Measurements from ENCODE around the gene GMDS.

The GMDS gene

GRCh38 chr6:1749041-1749440 lies 496.4 kb downstream of the GMDS start:
- Histone ChIP-seq H3K4me1 (ENCODE audit: low read length) (0 out of 2 replicates have a peak, but pooled peaks cover 2% of the 10 kb centered on the region), H3K79me2 (ENCODE audit: low read length) (no peaks in the 10 kb centered on the region), H3K4me3 (ENCODE audit: low read length) (no peak overlapping the region), H3K36me3 (replicated peaks; ENCODE audit: low read depth, low read length) (no peaks in the 10 kb centered on the region), H3K4me2 (ENCODE audit: low read length) (no peak overlapping the region), H4K20me1 (ENCODE audit: insufficient read depth, low read length) (no peaks in the 10 kb centered on the region), H2AFZ (ENCODE audit: low read depth, low read length) (no peak overlapping the region), H3K9ac (ENCODE audit: low read length) (no peak overlapping the region), H3K9me3 (ENCODE audit: insufficient read depth, low read length) (no peaks in the 10 kb centered on the region), H3K27me3 (ENCODE audit: low read depth, low read length) (no peaks in the 10 kb centered on the region), H3K27ac (ENCODE audit: low read length) (no peak overlapping the region)
- TF ChIP-seq EZH2phosphoT487 (IDR thresholded peaks at IDR 0.05; ENCODE audit: low read depth) (no peak), CTCF (IDR thresholded peaks at IDR 0.05; ENCODE audit: low read depth, low read length) (no peak)

GRCh38 chr6:1747531-1747930 lies 497.9 kb downstream of the GMDS start:
- Histone ChIP-seq H3K36me3 (replicated peaks; ENCODE audit: low read depth, low read length) (no peaks in the 10 kb centered on the region), H3K27me3 (ENCODE audit: low read depth, low read length) (no peaks in the 10 kb centered on the region), H3K4me1 (ENCODE audit: low read length) (0 out of 2 replicates have a peak, but pooled peaks cover 2% of the 10 kb centered on the region), H3K9me3 (ENCODE audit: insufficient read depth, low read length) (no peaks in the 10 kb centered on the region), H2AFZ (ENCODE audit: low read depth, low read length) (no peak overlapping the region), H3K27ac (ENCODE audit: low read length) (no peak overlapping the region), H3K4me2 (ENCODE audit: low read length) (no peak overlapping the region), H4K20me1 (ENCODE audit: insufficient read depth, low read length) (no peaks in the 10 kb centered on the region), H3K4me3 (ENCODE audit: low read length) (no peak overlapping the region), H3K9ac (ENCODE audit: low read length) (no peak overlapping the region), H3K79me2 (ENCODE audit: low read length) (no peaks in the 10 kb centered on the region)
- TF ChIP-seq EZH2phosphoT487 (IDR thresholded peaks at IDR 0.05; ENCODE audit: low read depth) (no peak), CTCF (IDR thresholded peaks at IDR 0.05; ENCODE audit: low read depth, low read length) (no peak)

- no peak overlapping the region for H3K4me2 ChIP-seq (ENCODE audit: low read length)
Observed at GRCh38 chr6:1747003-1747402, 498.4 kb downstream of the GMDS start.

GRCh38 chr6:1745814-1746213 lies 499.6 kb downstream of the GMDS start:
- no peak overlapping the region for H3K9ac ChIP-seq (ENCODE audit: low read length)
- no peak overlapping the region for H3K27ac ChIP-seq (ENCODE audit: low read length)
- H3K27me3 ChIP-seq (ENCODE audit: low read depth, low read length): no peaks in the 10 kb centered on the region
- H3K9me3 ChIP-seq (ENCODE audit: insufficient read depth, low read length): no peaks in the 10 kb centered on the region
- no peaks in the 10 kb centered on the region for H3K36me3 ChIP-seq (replicated peaks; ENCODE audit: low read depth, low read length)
- H3K4me1 ChIP-seq (ENCODE audit: low read length): peaks cover 8% of the 10 kb centered on the region
- TF ChIP-seq EZH2phosphoT487 (IDR thresholded peaks at IDR 0.05; ENCODE audit: low read depth): no peak
- no peak for TF ChIP-seq CTCF (IDR thresholded peaks at IDR 0.05; ENCODE audit: low read depth, low read length)
- no peaks in the 10 kb centered on the region for H3K79me2 ChIP-seq (ENCODE audit: low read length)
- H3K4me3 ChIP-seq (ENCODE audit: low read length): no peak overlapping the region
- H4K20me1 ChIP-seq (ENCODE audit: insufficient read depth, low read length): no peaks in the 10 kb centered on the region
- no peak overlapping the region for H3K4me2 ChIP-seq (ENCODE audit: low read length)
- no peak overlapping the region for H2AFZ ChIP-seq (ENCODE audit: low read depth, low read length)

More at GRCh38 chr6:1747003-1747402, 498.4 kb downstream of the GMDS start:
- Histone ChIP-seq H3K4me1 (ENCODE audit: low read length) (0 out of 2 replicates have a peak, but pooled peaks cover 2% of the 10 kb centered on the region), H4K20me1 (ENCODE audit: insufficient read depth, low read length) (no peaks in the 10 kb centered on the region), H3K27ac (ENCODE audit: low read length) (no peak overlapping the region), H3K9me3 (ENCODE audit: insufficient read depth, low read length) (no peaks in the 10 kb centered on the region), H3K4me3 (ENCODE audit: low read length) (no peak overlapping the region), H3K36me3 (replicated peaks; ENCODE audit: low read depth, low read length) (no peaks in the 10 kb centered on the region), H3K27me3 (ENCODE audit: low read depth, low read length) (no peaks in the 10 kb centered on the region), H2AFZ (ENCODE audit: low read depth, low read length) (no peak overlapping the region), H3K79me2 (ENCODE audit: low read length) (no peaks in the 10 kb centered on the region), H3K9ac (ENCODE audit: low read length) (no peak overlapping the region)
- no peak for TF ChIP-seq EZH2phosphoT487 (IDR thresholded peaks at IDR 0.05; ENCODE audit: low read depth)
- TF ChIP-seq CTCF (IDR thresholded peaks at IDR 0.05; ENCODE audit: low read depth, low read length): no peak

Data from OCI-LY3 (cell line).